Adrenal gland (tissue), 12 donors: ENCODE results near the gene SLC25A24. TPM values are rescaled to one million over a fixed set of nuclear protein-coding genes. Genes with fewer than 3 reads are reported as not detected.
A peak's percentile ranks its signal among the peaks of the same experiment; 100 is the strongest.

Experiments used
- DNase-seq, 7 donors: peaks; one replicate each; pipeline ENCODE4 v3.0.0-alpha.2; 2019 to 2020
- H3K27ac ChIP-seq, 5 donors: fragments of 200-600 bp; sonication (generic) in 4 of 5; 1 replicate in 3 of 5; 2 replicates in 2 of 5; pipeline versions ENCODE4 v1.5.1 to v1.8.0; 2016 to 2020; ENCODE audit warnings: mild to moderate bottlenecking in 1 of 5
- H3K27me3 ChIP-seq: fragments of 200-600 bp; 2 replicates; pipeline ENCODE4 v1.8.0; 2021
- H3K36me3 ChIP-seq, 2 donors: fragments of 200-600 bp; replicated peaks in 1 of 2; 1 replicate in 1 of 2; 2 replicates in 1 of 2; pipeline versions ENCODE4 v1.5.1 to v1.8.0; 2018 to 2022
- H3K4me1 ChIP-seq, 2 donors: fragments of 200-600 bp; replicated peaks in 1 of 2; 1 replicate in 1 of 2; 2 replicates in 1 of 2; pipeline versions ENCODE4 v1.5.1 to v1.8.0; 2018 to 2021
- H3K4me3 ChIP-seq, 4 donors: fragments of 200-600 bp; sonication (generic) in 3 of 4; one replicate each; pipeline ENCODE4 v1.5.1; 2016 to 2018
- H3K9me3 ChIP-seq, 3 donors: fragments of 200-600 bp; sonication (generic) in 1 of 3; replicated peaks in 1 of 3; 1 replicate in 2 of 3; 2 replicates in 1 of 3; pipeline versions ENCODE4 v1.5.1 to v1.8.0; 2016 to 2021
- CTCF ChIP-seq, 6 experiments: fragments of 450-650 bp in 4 of 6; fragments of 200-600 bp in 2 of 6; sonication (generic) in 1 of 6; IDR thresholded peaks; 1 replicate in 5 of 6; 2 replicates in 1 of 6; pipeline versions ENCODE4 v1.5.1 to v1.8.0; 2016 to 2021; ENCODE audit warnings: antibody characterized with exemption in 6 of 6, mild to moderate bottlenecking in 2 of 6, moderate library complexity in 1 of 6
- POLR2A ChIP-seq, 2 donors: fragments of 450-650 bp; IDR thresholded peaks; one replicate each; pipeline ENCODE4 v1.6.1; 2017; ENCODE audit warnings: antibody characterized with exemption in 2 of 2, mild to moderate bottlenecking in 2 of 2, moderate library complexity in 1 of 2
- WGBS, 4 donors: extraction: QIAGEN DNeasy Blood & Tissue Kit in 2 of 4; methylation state at CpG; one replicate each; pipeline versions ENCODE4 v1.1.5 to v1.1.7; 2013 to 2017; 5-methylcytosine and 5-hydroxymethylcytosine counted together
- intact Hi-C, 2 donors: fragments of 100-400 bp; cut with DNase I; formaldehyde crosslinking; loops; one replicate each; pipeline versions ENCODE4 v1.14.1 to v1.15.0; 2022 to 2023
- polyA plus RNA-seq, 3 donors: library from polyadenylated mRNA; stranded (reverse); fragments of 200-250 nt in 2 of 3; fragments of 350-450 nt in 1 of 3; fragmentation: Illumina TruSeq in 1 of 3; extraction: RNeasy Lipid Tissue Mini Kit (QIAGEN cat#74804) in 1 of 3; gene quantifications; one replicate each; pipeline ENCODE4 v1.2.3, GENCODE V29; 2013 to 2014
- total RNA-seq, 9 donors: library from RNA; depleted of rRNA in 4 of 9; stranded (reverse); fragments of >200 nt in 4 of 9; fragments of 120-200 nt in 1 of 9; fragmentation: NEBNext Ultra II Directional in 1 of 9; extraction: Animal tissue kit (Norgen Biotek cat#: 25700) in 1 of 9; gene quantifications; one replicate each; pipeline versions ENCODE4 v1.1.0 to v1.2.4, GENCODE V29; 2013 to 2023
- donor health status: healthy with polysubstance abuse.
- donor health status: Bipolar disorder and iron deficiency.
- donor health status: DM: yes; HTN: yes; CAD: no.
- donor health status: DM: no; HTN: no; CAD: no.
- donor health status: DM: no; HTN: no; CAD: no.
- donor health status: DM: yes; HTN: yes; CAD: no.

The SLC25A24 gene
- total and polyA plus RNA-seq, 12 donors = 3.9 to 38.5 (median 27.2) TPM

- Histone ChIP-seq H3K27ac (peak overlapping the region; percentile 40 to 96 (median 89)), H3K9me3 (no peaks in the 10 kb centered on the region), H3K36me3 (no peaks in the 10 kb centered on the region), H3K4me1 (peaks cover 18 to 27% of the 10 kb centered on the region in 2 donors), H3K27me3 (no peaks in the 10 kb centered on the region), H3K4me3 (peak overlapping the region in 2 of 4 donors; percentile 89 to 95)
- TF ChIP-seq POLR2A (IDR thresholded peaks at IDR 0.05) (no peak), CTCF (IDR thresholded peaks at IDR 0.05) (peak in 1 of 6 experiments; percentile 14)
- intact Hi-C loops = no loop called here
- WGBS, 4 donors = 1 to 2% (median 1%) methylated on average over 10 of the region's 10 CpGs
- peak; percentile 43 to 72 (median 58) for DNase-seq
These were observed 526 bp upstream of the SLC25A24 start for GRCh38 chr1:108200687-108201051.

GRCh38 chr1:108199201-108199691 is 897 bp downstream of the SLC25A24 start:
- Histone ChIP-seq H3K27me3 (no peaks in the 10 kb centered on the region), H3K4me1 (peaks cover 18 to 30% of the 10 kb centered on the region in 2 donors), H3K27ac (peak overlapping the region; percentile 40 to 96 (median 89)), H3K36me3 (no peaks in the 10 kb centered on the region), H3K9me3 (no peaks in the 10 kb centered on the region), H3K4me3 (peak overlapping the region; percentile 6 to 95 (median 60))
- 9 to 15% (median 12%) methylated on average over 9 of the region's 9 CpGs for WGBS, 4 donors
- intact Hi-C loops = no loop called here
- peak; percentile 21 to 55 (median 23) for DNase-seq
- TF ChIP-seq POLR2A (IDR thresholded peaks at IDR 0.05) = peak in 1 of 2 donors; percentile 40
- peak in 1 of 6 experiments; percentile 28 for TF ChIP-seq CTCF (IDR thresholded peaks at IDR 0.05)

- 69 to 77% (median 74%) methylated on average over 1 of the region's 1 CpG for WGBS, 4 donors
- H3K4me3 ChIP-seq = no peak overlapping the region
- intact Hi-C loops = no loop called here
- TF ChIP-seq CTCF (IDR thresholded peaks at IDR 0.05) (no peak), POLR2A (IDR thresholded peaks at IDR 0.05) (no peak)
- H3K27me3 ChIP-seq = no peaks in the 10 kb centered on the region
- no peak for DNase-seq
- peaks cover 7 to 22% of the 10 kb centered on the region in 2 donors for H3K4me1 ChIP-seq
- no peaks in the 10 kb centered on the region for H3K36me3 ChIP-seq
- H3K27ac ChIP-seq = no peak overlapping the region
- no peaks in the 10 kb centered on the region for H3K9me3 ChIP-seq
These were observed 6.1 kb downstream of the SLC25A24 start for GRCh38 chr1:108194051-108194450.

- TF ChIP-seq CTCF (IDR thresholded peaks at IDR 0.05) = no peak
- TF ChIP-seq POLR2A (IDR thresholded peaks at IDR 0.05) = no peak
- H3K9me3 ChIP-seq = no peaks in the 10 kb centered on the region
- peaks cover 2 to 17% of the 10 kb centered on the region in 2 donors for H3K4me1 ChIP-seq
- no peak overlapping the region for H3K27ac ChIP-seq
- no peaks in the 10 kb centered on the region for H3K36me3 ChIP-seq
- WGBS, 4 donors = 93 to 97% (median 96%) methylated on average over 1 of the region's 1 CpG
- no peak overlapping the region for H3K4me3 ChIP-seq
- no peaks in the 10 kb centered on the region for H3K27me3 ChIP-seq
- no peak for DNase-seq
- intact Hi-C loops = no loop called here
These were observed 6.8 kb downstream of the SLC25A24 start for GRCh38 chr1:108193333-108193732.
